Loucy (cell line): Measurements from ENCODE around the gene HTR2A.

Experiments
- H2AFZ ChIP-seq: fragments of 200-600 bp; sonication (generic); 2 replicates; pipeline ENCODE4 v1.6.0; 2016; ENCODE audit warnings: antibody characterized with exemption, mild to moderate bottlenecking, low read length, moderate library complexity
- H3F3A ChIP-seq: fragments of 200-600 bp; 2 replicates; pipeline ENCODE4 v1.6.0; 2016; ENCODE audit warnings: antibody characterized with exemption, low read depth, mild to moderate bottlenecking
- H3K27me3 ChIP-seq: fragments of 200-600 bp; sonication (generic); 2 replicates; pipeline ENCODE4 v1.6.1; 2014; ENCODE audit warnings: low read length, mild to moderate bottlenecking; ENCODE audit not compliant: insufficient read depth, poor library complexity, severe bottlenecking
- H3K36me3 ChIP-seq: fragments of 200-600 bp; sonication (generic); 2 replicates; pipeline ENCODE4 v1.6.1; 2016; ENCODE audit warnings: low read length; ENCODE audit not compliant: insufficient read depth
- H3K4me1 ChIP-seq: fragments of 200-600 bp; sonication (generic); 2 replicates; pipeline ENCODE4 v1.5.1; 2014; ENCODE audit warnings: low read length, mild to moderate bottlenecking; ENCODE audit not compliant: insufficient read depth, poor library complexity, severe bottlenecking
- H3K4me2 ChIP-seq: fragments of 200-600 bp; sonication (generic); 2 replicates; pipeline ENCODE4 v1.6.0; 2014; ENCODE audit warnings: antibody characterized with exemption, low read length, low read depth, mild to moderate bottlenecking; ENCODE audit not compliant: poor library complexity, severe bottlenecking
- H3K4me3 ChIP-seq: fragments of 200-600 bp; sonication (generic); 2 replicates; pipeline ENCODE4 v1.5.1; 2014; ENCODE audit warnings: low read length, mild to moderate bottlenecking, mixed read lengths; ENCODE audit not compliant: poor library complexity, severe bottlenecking
- H3K79me2 ChIP-seq: fragments of 200-600 bp; sonication (generic); 2 replicates; pipeline ENCODE4 v1.6.1; 2014; ENCODE audit warnings: low read length; ENCODE audit not compliant: insufficient read depth
- H3K9ac ChIP-seq: fragments of 200-600 bp; sonication (generic); 2 replicates; pipeline ENCODE4 v1.6.0; 2014; ENCODE audit warnings: mild to moderate bottlenecking, low read depth, low read length, moderate library complexity; ENCODE audit not compliant: poor library complexity, severe bottlenecking
- H3K9me2 ChIP-seq: fragments of 200-600 bp; sonication (generic); replicated peaks from 2 replicates; pipeline ENCODE4 v1.6.1; 2016; ENCODE audit warnings: low read depth, low read length, mixed read lengths
- H3K9me3 ChIP-seq: fragments of 200-600 bp; sonication (generic); 2 replicates; pipeline ENCODE4 v1.6.1; 2014; ENCODE audit warnings: mild to moderate bottlenecking, antibody characterized with exemption, low read length, low read depth; ENCODE audit not compliant: insufficient read depth
- H4K20me1 ChIP-seq: fragments of 200-600 bp; sonication (generic); 2 replicates; pipeline ENCODE4 v1.6.0; 2014; ENCODE audit warnings: antibody characterized with exemption, low read length, mild to moderate bottlenecking; ENCODE audit not compliant: insufficient read depth, poor library complexity, severe bottlenecking
- CTCF ChIP-seq: fragments of 200-600 bp; sonication (generic); conservative IDR thresholded peaks from 2 replicates; pipeline ENCODE4 v1.5.1; 2014; ENCODE audit warnings: mild to moderate bottlenecking, antibody characterized with exemption, low read length
- EZH2phosphoT487 ChIP-seq: fragments of 200-600 bp; IDR thresholded peaks from 2 replicates; pipeline ENCODE4 v1.6.1; 2018; ENCODE audit warnings: antibody characterized with exemption, mild to moderate bottlenecking, moderate library complexity, borderline replicate concordance

HTR2A gene

GRCh38 chr13:46885018-46885417 is 11.8 kb downstream of the HTR2A start:
- H3K4me2 ChIP-seq, result no peak overlapping the region
- H3K9me3 ChIP-seq, result no peaks in the 10 kb centered on the region
- H3F3A ChIP-seq, result no peaks in the 10 kb centered on the region
- no peak overlapping the region for H3K9ac ChIP-seq
- no peaks in the 10 kb centered on the region for H3K27me3 ChIP-seq
- H4K20me1 ChIP-seq, result no peaks in the 10 kb centered on the region
- no peaks in the 10 kb centered on the region for H3K36me3 ChIP-seq
- H3K4me3 ChIP-seq, result no peak overlapping the region
- no peaks in the 10 kb centered on the region for H3K9me2 ChIP-seq
- H3K79me2 ChIP-seq, result no peaks in the 10 kb centered on the region
- no peaks in the 10 kb centered on the region for H3K4me1 ChIP-seq
- no peak for TF ChIP-seq EZH2phosphoT487
- no peak for TF ChIP-seq CTCF
- no peak overlapping the region for H2AFZ ChIP-seq

GRCh38 chr13:46884531-46884930 is 12.3 kb downstream of the HTR2A start:
- no peak overlapping the region for H3K9ac ChIP-seq
- H3K9me2 ChIP-seq, result no peaks in the 10 kb centered on the region
- H3K4me1 ChIP-seq, result no peaks in the 10 kb centered on the region
- TF ChIP-seq EZH2phosphoT487, result no peak
- TF ChIP-seq CTCF, result no peak
- H3K36me3 ChIP-seq, result no peaks in the 10 kb centered on the region
- no peak overlapping the region for H3K4me3 ChIP-seq
- H4K20me1 ChIP-seq, result no peaks in the 10 kb centered on the region
- no peaks in the 10 kb centered on the region for H3K9me3 ChIP-seq
- no peak overlapping the region for H3K4me2 ChIP-seq
- no peaks in the 10 kb centered on the region for H3F3A ChIP-seq
- no peaks in the 10 kb centered on the region for H3K27me3 ChIP-seq
- no peaks in the 10 kb centered on the region for H3K79me2 ChIP-seq
- no peak overlapping the region for H2AFZ ChIP-seq

GRCh38 chr13:46881621-46882020 is 15.2 kb downstream of the HTR2A start:
- Histone ChIP-seq H3K9me3 (no peaks in the 10 kb centered on the region), H3F3A (no peaks in the 10 kb centered on the region), H3K36me3 (no peaks in the 10 kb centered on the region), H3K9me2 (no peaks in the 10 kb centered on the region), H4K20me1 (no peaks in the 10 kb centered on the region), H3K79me2 (no peaks in the 10 kb centered on the region), H3K4me3 (no peak overlapping the region), H3K4me2 (no peak overlapping the region), H2AFZ (no peak overlapping the region), H3K27me3 (peaks cover 3% of the 10 kb centered on the region), H3K4me1 (no peaks in the 10 kb centered on the region), H3K9ac (no peak overlapping the region)
- TF ChIP-seq CTCF (no peak), EZH2phosphoT487 (no peak)
